WTC11 (cell line): ENCODE data around the gene HMCN1.

Experiments
- ARID4B ChIP-seq: sonication (generic); formaldehyde crosslinking; IDR thresholded peaks from 2 replicates; pipeline ENCODE4 v1.8.0; 2023; ENCODE audit warnings: missing genetic modification reagents, mild to moderate bottlenecking, borderline replicate concordance
- ELF4 ChIP-seq: sonication (generic); formaldehyde crosslinking; IDR thresholded peaks from 2 replicates; pipeline ENCODE4 v1.8.1; 2022; ENCODE audit warnings: low read depth, mild to moderate bottlenecking, moderate library complexity, missing genetic modification reagents
- NFYB ChIP-seq: sonication (generic); formaldehyde crosslinking; conservative IDR thresholded peaks from 2 replicates; pipeline ENCODE4 v1.8.0; 2022; ENCODE audit warnings: low read depth, missing genetic modification reagents
- NR1H2 ChIP-seq: sonication (generic); formaldehyde crosslinking; IDR thresholded peaks from 2 replicates; pipeline ENCODE4 v1.9.0; 2021; ENCODE audit warnings: mild to moderate bottlenecking, moderate library complexity, missing genetic modification reagents
- RELA ChIP-seq: sonication (generic); formaldehyde crosslinking; IDR thresholded peaks from 2 replicates; pipeline ENCODE4 v1.8.1; 2022; ENCODE audit warnings: missing genetic modification reagents, mild to moderate bottlenecking, borderline replicate concordance
- USF1 ChIP-seq: sonication (generic); formaldehyde crosslinking; IDR thresholded peaks from 2 replicates; pipeline ENCODE4 v1.8.0; 2022; ENCODE audit warnings: mild to moderate bottlenecking, missing genetic modification reagents
- TF ChIP-seq, protein P1 (sequence below): sonication (generic); formaldehyde crosslinking; IDR thresholded peaks from 2 replicates; pipeline ENCODE4 v1.8.1; 2023; ENCODE audit warnings: mild to moderate bottlenecking, moderate library complexity, missing genetic modification reagents
- TF ChIP-seq, protein P2 (sequence below): fragments of 250-450 bp; sonication (Bioruptor Pico); conservative IDR thresholded peaks from 2 replicates; pipeline ENCODE4 v1.9.0; 2021; ENCODE audit warnings: mild to moderate bottlenecking
- TF ChIP-seq, protein P3 (sequence below): fragments of 200-600 bp; IDR thresholded peaks from 2 replicates; pipeline ENCODE4 v1.8.0; 2022; ENCODE audit warnings: antibody characterized with exemption
- TF ChIP-seq, protein P4 (sequence below): sonication (generic); formaldehyde crosslinking; IDR thresholded peaks from 2 replicates; pipeline ENCODE4 v1.8.0; 2022; ENCODE audit warnings: mild to moderate bottlenecking, missing genetic modification reagents
- TF ChIP-seq, protein P5 (sequence below): sonication (generic); formaldehyde crosslinking; IDR thresholded peaks from 2 replicates; pipeline ENCODE4 v1.8.0; 2022; ENCODE audit warnings: mild to moderate bottlenecking, missing genetic modification reagents
- TF ChIP-seq, protein P6 (sequence below): sonication (generic); formaldehyde crosslinking; IDR thresholded peaks from 2 replicates; pipeline ENCODE4 v1.8.1; 2023; ENCODE audit warnings: mild to moderate bottlenecking, missing genetic modification reagents, borderline replicate concordance

DNA sequence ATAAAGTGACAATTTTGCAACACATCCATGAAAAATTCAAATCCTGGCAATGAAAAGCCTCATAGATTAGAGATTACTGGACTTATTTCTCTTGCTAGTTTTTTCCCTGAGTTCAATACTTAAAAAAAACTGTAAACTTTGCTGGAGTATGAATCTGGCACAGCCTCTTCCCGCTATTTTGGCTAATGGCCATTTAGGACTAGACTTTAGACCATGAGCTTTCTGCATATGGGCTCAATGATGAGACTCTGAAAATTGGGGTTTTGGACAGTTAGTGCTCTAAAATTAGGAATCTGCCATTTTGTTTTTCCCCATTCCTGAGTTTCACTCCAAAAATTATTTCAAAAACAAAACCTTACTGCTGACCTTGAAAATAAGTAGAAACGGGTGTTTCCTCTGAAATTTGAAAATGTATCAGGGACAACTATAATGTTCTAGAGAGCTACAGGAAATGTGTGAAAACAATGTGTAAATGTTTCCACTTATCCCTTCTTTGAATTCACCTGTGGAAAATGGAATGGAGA lies 137.5 kb downstream of the HMCN1 start:
- TF ChIP-seq, protein P1, sequence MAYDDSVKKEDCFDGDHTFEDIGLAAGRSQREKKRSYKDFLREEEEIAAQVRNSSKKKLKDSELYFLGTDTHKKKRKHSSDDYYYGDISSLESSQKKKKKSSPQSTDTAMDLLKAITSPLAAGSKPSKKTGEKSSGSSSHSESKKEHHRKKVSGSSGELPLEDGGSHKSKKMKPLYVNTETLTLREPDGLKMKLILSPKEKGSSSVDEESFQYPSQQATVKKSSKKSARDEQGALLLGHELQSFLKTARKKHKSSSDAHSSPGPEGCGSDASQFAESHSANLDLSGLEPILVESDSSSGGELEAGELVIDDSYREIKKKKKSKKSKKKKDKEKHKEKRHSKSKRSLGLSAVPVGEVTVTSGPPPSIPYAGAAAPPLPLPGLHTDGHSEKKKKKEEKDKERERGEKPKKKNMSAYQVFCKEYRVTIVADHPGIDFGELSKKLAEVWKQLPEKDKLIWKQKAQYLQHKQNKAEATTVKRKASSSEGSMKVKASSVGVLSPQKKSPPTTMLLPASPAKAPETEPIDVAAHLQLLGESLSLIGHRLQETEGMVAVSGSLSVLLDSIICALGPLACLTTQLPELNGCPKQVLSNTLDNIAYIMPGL (CRISPR knock-in tag), result no peak
- no peak for TF ChIP-seq USF1 (CRISPR knock-in tag)
- no peak for TF ChIP-seq ELF4 (CRISPR knock-in tag)
- TF ChIP-seq, protein P2, sequence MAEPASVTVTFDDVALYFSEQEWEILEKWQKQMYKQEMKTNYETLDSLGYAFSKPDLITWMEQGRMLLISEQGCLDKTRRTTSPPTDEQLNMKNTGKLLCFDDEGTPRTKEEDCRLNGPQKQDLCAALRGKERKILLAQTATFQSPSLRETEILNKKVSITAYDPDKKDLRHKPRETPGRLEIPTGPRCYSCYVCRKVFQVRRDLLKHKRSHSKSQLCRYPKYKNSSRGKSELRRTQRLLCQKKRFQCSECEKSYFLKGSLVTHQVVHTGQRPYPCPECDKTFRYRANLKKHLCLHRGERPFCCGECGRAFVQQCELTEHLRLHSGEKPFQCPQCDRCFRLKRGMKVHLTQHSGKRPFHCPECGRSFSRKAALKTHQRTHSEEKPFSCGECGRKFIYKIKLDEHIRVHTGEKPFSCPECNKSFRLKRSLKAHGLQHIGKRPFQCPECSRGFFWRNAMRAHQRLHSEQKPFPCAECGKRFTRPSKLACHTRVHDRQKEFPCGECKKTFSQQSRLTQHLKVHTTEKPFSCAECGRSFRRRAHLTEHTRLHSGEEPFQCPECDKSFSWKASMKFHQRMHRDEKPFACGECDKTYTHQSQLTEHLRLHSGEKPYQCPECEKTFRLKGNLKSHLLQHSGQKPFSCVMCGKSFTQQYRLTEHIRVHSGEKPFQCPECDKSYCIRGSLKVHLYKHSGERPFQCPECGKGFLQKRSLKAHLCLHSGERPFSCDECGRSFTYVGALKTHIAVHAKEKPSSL, result no peak
- no peak for TF ChIP-seq RELA (CRISPR knock-in tag)
- TF ChIP-seq, protein P3, sequence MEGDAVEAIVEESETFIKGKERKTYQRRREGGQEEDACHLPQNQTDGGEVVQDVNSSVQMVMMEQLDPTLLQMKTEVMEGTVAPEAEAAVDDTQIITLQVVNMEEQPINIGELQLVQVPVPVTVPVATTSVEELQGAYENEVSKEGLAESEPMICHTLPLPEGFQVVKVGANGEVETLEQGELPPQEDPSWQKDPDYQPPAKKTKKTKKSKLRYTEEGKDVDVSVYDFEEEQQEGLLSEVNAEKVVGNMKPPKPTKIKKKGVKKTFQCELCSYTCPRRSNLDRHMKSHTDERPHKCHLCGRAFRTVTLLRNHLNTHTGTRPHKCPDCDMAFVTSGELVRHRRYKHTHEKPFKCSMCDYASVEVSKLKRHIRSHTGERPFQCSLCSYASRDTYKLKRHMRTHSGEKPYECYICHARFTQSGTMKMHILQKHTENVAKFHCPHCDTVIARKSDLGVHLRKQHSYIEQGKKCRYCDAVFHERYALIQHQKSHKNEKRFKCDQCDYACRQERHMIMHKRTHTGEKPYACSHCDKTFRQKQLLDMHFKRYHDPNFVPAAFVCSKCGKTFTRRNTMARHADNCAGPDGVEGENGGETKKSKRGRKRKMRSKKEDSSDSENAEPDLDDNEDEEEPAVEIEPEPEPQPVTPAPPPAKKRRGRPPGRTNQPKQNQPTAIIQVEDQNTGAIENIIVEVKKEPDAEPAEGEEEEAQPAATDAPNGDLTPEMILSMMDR, result no peak
- TF ChIP-seq, protein P4, sequence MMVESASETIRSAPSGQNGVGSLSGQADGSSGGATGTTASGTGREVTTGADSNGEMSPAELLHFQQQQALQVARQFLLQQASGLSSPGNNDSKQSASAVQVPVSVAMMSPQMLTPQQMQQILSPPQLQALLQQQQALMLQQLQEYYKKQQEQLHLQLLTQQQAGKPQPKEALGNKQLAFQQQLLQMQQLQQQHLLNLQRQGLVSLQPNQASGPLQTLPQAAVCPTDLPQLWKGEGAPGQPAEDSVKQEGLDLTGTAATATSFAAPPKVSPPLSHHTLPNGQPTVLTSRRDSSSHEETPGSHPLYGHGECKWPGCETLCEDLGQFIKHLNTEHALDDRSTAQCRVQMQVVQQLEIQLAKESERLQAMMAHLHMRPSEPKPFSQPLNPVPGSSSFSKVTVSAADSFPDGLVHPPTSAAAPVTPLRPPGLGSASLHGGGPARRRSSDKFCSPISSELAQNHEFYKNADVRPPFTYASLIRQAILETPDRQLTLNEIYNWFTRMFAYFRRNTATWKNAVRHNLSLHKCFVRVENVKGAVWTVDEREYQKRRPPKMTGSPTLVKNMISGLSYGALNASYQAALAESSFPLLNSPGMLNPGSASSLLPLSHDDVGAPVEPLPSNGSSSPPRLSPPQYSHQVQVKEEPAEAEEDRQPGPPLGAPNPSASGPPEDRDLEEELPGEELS (CRISPR knock-in tag), result no peak
- TF ChIP-seq, protein P5, sequence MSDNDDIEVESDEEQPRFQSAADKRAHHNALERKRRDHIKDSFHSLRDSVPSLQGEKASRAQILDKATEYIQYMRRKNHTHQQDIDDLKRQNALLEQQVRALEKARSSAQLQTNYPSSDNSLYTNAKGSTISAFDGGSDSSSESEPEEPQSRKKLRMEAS, result no peak
- TF ChIP-seq, protein P6, sequence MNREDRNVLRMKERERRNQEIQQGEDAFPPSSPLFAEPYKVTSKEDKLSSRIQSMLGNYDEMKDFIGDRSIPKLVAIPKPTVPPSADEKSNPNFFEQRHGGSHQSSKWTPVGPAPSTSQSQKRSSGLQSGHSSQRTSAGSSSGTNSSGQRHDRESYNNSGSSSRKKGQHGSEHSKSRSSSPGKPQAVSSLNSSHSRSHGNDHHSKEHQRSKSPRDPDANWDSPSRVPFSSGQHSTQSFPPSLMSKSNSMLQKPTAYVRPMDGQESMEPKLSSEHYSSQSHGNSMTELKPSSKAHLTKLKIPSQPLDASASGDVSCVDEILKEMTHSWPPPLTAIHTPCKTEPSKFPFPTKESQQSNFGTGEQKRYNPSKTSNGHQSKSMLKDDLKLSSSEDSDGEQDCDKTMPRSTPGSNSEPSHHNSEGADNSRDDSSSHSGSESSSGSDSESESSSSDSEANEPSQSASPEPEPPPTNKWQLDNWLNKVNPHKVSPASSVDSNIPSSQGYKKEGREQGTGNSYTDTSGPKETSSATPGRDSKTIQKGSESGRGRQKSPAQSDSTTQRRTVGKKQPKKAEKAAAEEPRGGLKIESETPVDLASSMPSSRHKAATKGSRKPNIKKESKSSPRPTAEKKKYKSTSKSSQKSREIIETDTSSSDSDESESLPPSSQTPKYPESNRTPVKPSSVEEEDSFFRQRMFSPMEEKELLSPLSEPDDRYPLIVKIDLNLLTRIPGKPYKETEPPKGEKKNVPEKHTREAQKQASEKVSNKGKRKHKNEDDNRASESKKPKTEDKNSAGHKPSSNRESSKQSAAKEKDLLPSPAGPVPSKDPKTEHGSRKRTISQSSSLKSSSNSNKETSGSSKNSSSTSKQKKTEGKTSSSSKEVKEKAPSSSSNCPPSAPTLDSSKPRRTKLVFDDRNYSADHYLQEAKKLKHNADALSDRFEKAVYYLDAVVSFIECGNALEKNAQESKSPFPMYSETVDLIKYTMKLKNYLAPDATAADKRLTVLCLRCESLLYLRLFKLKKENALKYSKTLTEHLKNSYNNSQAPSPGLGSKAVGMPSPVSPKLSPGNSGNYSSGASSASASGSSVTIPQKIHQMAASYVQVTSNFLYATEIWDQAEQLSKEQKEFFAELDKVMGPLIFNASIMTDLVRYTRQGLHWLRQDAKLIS (CRISPR knock-in tag), result no peak
- TF ChIP-seq NFYB (CRISPR knock-in tag), result no peak
- TF ChIP-seq ARID4B, result no peak
- no peak for TF ChIP-seq NR1H2 (CRISPR knock-in tag)
